GM18519 (cell line): ENCODE data around the gene ACTR10.
A peak's percentile ranks its signal among the peaks of the same experiment; 100 is the strongest.
"Not testable (repeated sequence)": the region's sequence is repeated elsewhere in the genome, so short reads cannot be mapped to it uniquely, and the experiment has no call there.

Source experiments
- ATAC-seq: cut with Tn5 transposase; IDR thresholded peaks from one replicate; pipeline ENCODE4 v1.9.1; 2021; ENCODE audit warnings: mild to moderate bottlenecking, moderate library complexity; ENCODE audit not compliant: unreplicated experiment, low FRiP score

The ACTR10 gene

GRCh38 chr14:58215191-58215914 is 15.4 kb downstream of the ACTR10 start:
- ATAC-seq = no peak

- ATAC-seq = no peak
These were observed 16.6 kb downstream of the ACTR10 start for GRCh38 chr14:58216544-58216943.

- no peak for ATAC-seq
These were observed 27.3 kb downstream of the ACTR10 start for GRCh38 chr14:58227096-58227819.

- ATAC-seq = no peak
These were observed 38.6 kb downstream of the ACTR10 start for GRCh38 chr14:58238252-58239243.

GRCh38 chr14:58239244-58240195 is 39.6 kb downstream of the ACTR10 start:
- no peak for ATAC-seq

- peak; percentile 23 for ATAC-seq
These were observed 44.0 kb downstream of the ACTR10 start for GRCh38 chr14:58243790-58244555.

GRCh38 chr14:58244556-58245387 is 44.8 kb downstream of the ACTR10 start, which contains the start of gene PSMA3:
PSMA3 (plus strand) TSS chr14:58244843; CDS start chr14:58244921, 78 bp downstream.
- ATAC-seq = peak; percentile 84

- ATAC-seq = no peak
These were observed 45.6 kb downstream of the ACTR10 start for GRCh38 chr14:58245562-58245961.

- ATAC-seq = no peak
These were observed 49.7 kb downstream of the ACTR10 start for GRCh38 chr14:58249611-58250010.

GRCh38 chr14:58258156-58258555 is 58.2 kb downstream of the ACTR10 start:
- no peak for ATAC-seq

GRCh38 chr14:58262005-58262404 is 62.1 kb downstream of the ACTR10 start:
- not testable (repeated sequence) for ATAC-seq

GRCh38 chr14:58265401-58265800 is 65.5 kb downstream of the ACTR10 start:
- ATAC-seq = no peak

- ATAC-seq = no peak
These were observed 70.7 kb downstream of the ACTR10 start for GRCh38 chr14:58270628-58271027.

GRCh38 chr14:58272588-58273372 is 72.8 kb downstream of the ACTR10 start:
- ATAC-seq = no peak

GRCh38 chr14:58274881-58275280 is 74.9 kb downstream of the ACTR10 start:
- no peak for ATAC-seq

GRCh38 chr14:58275527-58276190 is 75.7 kb downstream of the ACTR10 start:
- ATAC-seq = no peak

- ATAC-seq = no peak
These were observed 76.3 kb downstream of the ACTR10 start for GRCh38 chr14:58276208-58276607.
